ENCODE data around the gene EDDM3A. TPM values are rescaled to one million over a fixed set of nuclear protein-coding genes. Genes with fewer than 3 reads are reported as not detected.

The EDDM3A gene
- total RNA-seq, 3 donors from 2014 or later = not detected

- ATAC-seq = no peak
- DNase-seq = no peak
- TF ChIP-seq CTCF (IDR thresholded peaks at IDR 0.05) = no peak
- H3K36me3 ChIP-seq (ENCODE audit: low read depth) = no peaks in the 10 kb centered on the region
- no peak overlapping the region for H3K4me3 ChIP-seq
- H3K4me1 ChIP-seq (ENCODE audit: low read depth) = peaks cover 2% of the 10 kb centered on the region
- intact Hi-C loops (cut with DNase I, micrococcal nuclease) = no loop called here
- no peaks in the 10 kb centered on the region for H3K9me3 ChIP-seq
These were observed 51.5 kb downstream of the EDDM3A start for GRCh38 chr14:20797164-20797563.

Other genes starting within 250 kb of the EDDM3A start
- gene RNASE10, start 240.3 kb upstream of the EDDM3A start, total RNA-seq = 1 to 10 TPM in 1 of 3 donors, under 1 TPM in 2; 0.60 to 1.0 (median 0.93) TPM
- not detected for gene RNASE9, start 184.8 kb upstream of the EDDM3A start, total RNA-seq
- not detected for gene RNASE11, start 157.9 kb upstream of the EDDM3A start, total RNA-seq
- not detected for gene RNASE12, start 154.5 kb upstream of the EDDM3A start, total RNA-seq
- not detected for gene OR6S1, start 104.2 kb upstream of the EDDM3A start, total RNA-seq
- gene RNASE4, start 61.3 kb upstream of the EDDM3A start, total RNA-seq = 10 to 100 TPM; 35.9 to 37.4 (median 36.4) TPM
- 10 to 100 TPM; 25.0 to 50.1 (median 41.0) TPM for gene ANG, start 57.1 kb upstream of the EDDM3A start, total RNA-seq
- gene EDDM3B, start 22.5 kb downstream of the EDDM3A start, total RNA-seq = not detected
- gene RNASE6, start 35.4 kb downstream of the EDDM3A start, total RNA-seq = 10 to 100 TPM in 1 of 3 donors, 1 to 10 TPM in 2; 3.3 to 13.7 (median 9.1) TPM
- 100 to 1,000 TPM; 105 to 275 (median 203) TPM for gene RNASE1, start 57.0 kb downstream of the EDDM3A start, total RNA-seq
- gene RNASE3, start 145.5 kb downstream of the EDDM3A start, total RNA-seq = not detected
- 1 to 10 TPM in 1 of 3 donors, under 1 TPM in 1, not detected in 1; 0.96 to 4.0 TPM for gene RNASE2, start 209.6 kb downstream of the EDDM3A start, total RNA-seq
- gene METTL17, start 244.1 kb downstream of the EDDM3A start, total RNA-seq = 10 to 100 TPM; 61.1 to 87.3 (median 73.1) TPM

All from mucosa of descending colon (tissue), 3 donors.